ENCODE results near the gene CSTF1. TPM values are rescaled to one million over a fixed set of nuclear protein-coding genes. Genes with fewer than 3 reads are reported as not detected.

CSTF1 gene
- total RNA-seq, 1 experiment from 2014 or later, result 71.1 TPM

- no peaks in the 10 kb centered on the region for H3K27me3 ChIP-seq (ENCODE audit: control insufficient read depth, insufficient read depth, low read length)
- H3K4me3 ChIP-seq (ENCODE audit: insufficient read depth, low read depth, low read length), result no peak overlapping the region
- no peaks in the 10 kb centered on the region for H3K36me3 ChIP-seq (replicated peaks; ENCODE audit: control insufficient read depth, insufficient read depth, low read length)
- DNase-seq, result no peak
These were observed 58.8 kb downstream of the CSTF1 start for GRCh38 chr20:56451056-56451765.

GRCh38 chr20:56453352-56453751 lies 60.9 kb downstream of the CSTF1 start:
- Histone ChIP-seq H3K4me3 (ENCODE audit: insufficient read depth, low read depth, low read length) (no peak overlapping the region), H3K36me3 (replicated peaks; ENCODE audit: control insufficient read depth, insufficient read depth, low read length) (no peaks in the 10 kb centered on the region), H3K27me3 (ENCODE audit: control insufficient read depth, insufficient read depth, low read length) (no peaks in the 10 kb centered on the region)
- no peak for DNase-seq

DNA sequence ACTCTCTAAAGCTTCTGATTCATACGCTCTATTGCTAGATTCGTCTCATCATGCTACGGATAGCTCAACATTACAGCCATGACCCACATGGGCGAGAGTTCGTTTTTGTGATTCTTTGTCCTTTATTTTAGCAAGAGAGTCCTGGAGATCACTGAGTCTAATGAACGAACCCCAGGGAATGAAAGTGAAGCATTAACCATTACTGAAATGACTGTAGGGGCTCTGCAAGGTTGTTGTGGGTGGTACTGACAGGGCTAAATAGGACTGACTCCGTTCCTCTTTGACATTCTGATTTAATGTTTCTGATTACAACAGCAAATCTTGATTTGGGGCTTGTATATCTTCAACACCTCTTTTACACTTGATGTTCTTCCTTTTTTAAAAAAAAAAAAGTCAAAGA lies 62.3 kb downstream of the CSTF1 start:
- no peak for DNase-seq
- Histone ChIP-seq H3K36me3 (replicated peaks; ENCODE audit: control insufficient read depth, insufficient read depth, low read length) (no peaks in the 10 kb centered on the region), H3K4me3 (ENCODE audit: insufficient read depth, low read depth, low read length) (no peak overlapping the region), H3K27me3 (ENCODE audit: control insufficient read depth, insufficient read depth, low read length) (no peaks in the 10 kb centered on the region)

Other genes with a start within 250 kb of the CSTF1 start
- not detected in 2 replicates for gene MC3R, start 143.9 kb upstream of the CSTF1 start, total RNA-seq (2014; rRNA removed; shearing (Covaris generic))
- gene FAM210B, start 33.7 kb upstream of the CSTF1 start, total RNA-seq (2014; rRNA removed; shearing (Covaris generic)), result 19.1 and 23.9 TPM in 2 replicates
- 158 and 160 TPM in 2 replicates for gene AURKA, start 430 bp upstream of the CSTF1 start, total RNA-seq (2014; rRNA removed; shearing (Covaris generic))
- gene CASS4, start 19.6 kb downstream of the CSTF1 start, total RNA-seq (2014; rRNA removed; shearing (Covaris generic)), result not detected in 2 replicates
- 59.7 and 60.8 TPM in 2 replicates for gene RTF2, start 76.0 kb downstream of the CSTF1 start, total RNA-seq (2014; rRNA removed; shearing (Covaris generic))
- 0.45 TPM in 1 of 2 replicates, not detected in the other for gene FAM209A, start 132.1 kb downstream of the CSTF1 start, total RNA-seq (2014; rRNA removed; shearing (Covaris generic))
- gene FAM209B, start 140.6 kb downstream of the CSTF1 start, total RNA-seq (2014; rRNA removed; shearing (Covaris generic)), result 0.33 and 0.59 TPM in 2 replicates
- 23.6 and 38.4 TPM in 2 replicates for gene TFAP2C, start 236.7 kb downstream of the CSTF1 start, total RNA-seq (2014; rRNA removed; shearing (Covaris generic))